Ectodermal cell (in vitro differentiated cells): ENCODE data around the gene NHP2.

ENCODE experiments used
- H3K27ac ChIP-seq: 2 replicates; pipeline ENCODE4 v1.7.0; 2013; ENCODE audit warnings: mild to moderate bottlenecking, low read depth, low read length; ENCODE audit not compliant: insufficient read depth, poor library complexity, severe bottlenecking
- H3K27me3 ChIP-seq: 2 replicates; pipeline ENCODE4 v1.7.0; 2013; ENCODE audit warnings: mild to moderate bottlenecking, low read length; ENCODE audit not compliant: insufficient read depth, control insufficient read depth, poor library complexity, severe bottlenecking
- H3K36me3 ChIP-seq: one replicate; pipeline ENCODE4 v1.7.0; 2013; ENCODE audit warnings: low read length; ENCODE audit not compliant: control insufficient read depth, insufficient read depth
- H3K4me1 ChIP-seq: one replicate; pipeline ENCODE4 v1.7.0; 2013; ENCODE audit warnings: low read length; ENCODE audit not compliant: control insufficient read depth, insufficient read depth
- H3K4me3 ChIP-seq: 2 replicates; pipeline ENCODE4 v1.7.0; 2013; ENCODE audit warnings: low read depth, low read length, control low read depth; ENCODE audit not compliant: insufficient read depth
- H3K9me3 ChIP-seq: 2 replicates; pipeline ENCODE4 v1.7.0; 2013; ENCODE audit warnings: mild to moderate bottlenecking, low read length, moderate library complexity; ENCODE audit not compliant: control insufficient read depth
- WGBS, 2 experiments: methylation state at CpG; one replicate each; pipeline ENCODE4 v1.1.7; 2013; ENCODE audit warnings: missing lambda C conversion rate in 2 of 2; 5-methylcytosine and 5-hydroxymethylcytosine counted together

Gene NHP2

DNA sequence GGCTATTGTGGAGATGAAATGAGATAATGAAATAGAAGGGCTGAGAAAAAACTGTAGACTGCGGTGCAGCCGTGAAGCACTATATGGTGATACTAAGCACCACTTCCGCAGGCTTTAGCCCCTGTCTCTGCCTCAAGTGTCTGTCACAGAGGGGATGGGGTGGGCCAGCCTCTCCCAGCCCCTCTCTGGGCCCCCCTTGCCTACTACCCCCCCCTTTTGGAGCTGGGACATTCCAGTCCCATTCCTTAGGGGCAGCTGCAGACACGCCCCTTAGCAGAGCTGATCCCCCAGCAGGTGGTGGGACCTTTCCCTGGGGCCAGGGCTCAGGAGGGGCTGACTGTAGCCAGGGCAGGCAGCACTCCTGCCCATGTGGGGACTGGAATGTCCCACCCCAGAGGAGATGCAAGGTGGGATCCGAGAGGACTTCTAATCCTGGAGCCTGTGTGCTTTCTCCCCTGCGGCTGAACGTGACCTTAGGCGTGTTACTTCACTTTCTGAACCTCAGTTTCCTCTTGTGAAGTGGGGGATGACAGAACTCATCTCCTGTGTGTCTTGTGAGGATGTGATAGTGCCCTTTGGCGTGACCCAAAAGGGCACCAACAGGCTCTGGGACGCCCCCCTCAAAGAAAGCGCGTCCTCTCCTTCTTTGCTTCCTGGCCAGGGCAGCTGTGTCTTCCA lies 38.4 kb downstream of the NHP2 start:
- H3K9me3 ChIP-seq, result no peaks in the 10 kb centered on the region
- H3K4me1 ChIP-seq, result peaks cover 20% of the 10 kb centered on the region
- H3K27ac ChIP-seq, result peak overlapping the region; percentile 95
- no peaks in the 10 kb centered on the region for H3K36me3 ChIP-seq
- WGBS, 2 experiments, result 3 to 8% methylated on average over 12 of the region's 12 CpGs
- H3K4me3 ChIP-seq, result peak overlapping the region; percentile 80
- H3K27me3 ChIP-seq, result peaks cover 4% of the 10 kb centered on the region

DNA sequence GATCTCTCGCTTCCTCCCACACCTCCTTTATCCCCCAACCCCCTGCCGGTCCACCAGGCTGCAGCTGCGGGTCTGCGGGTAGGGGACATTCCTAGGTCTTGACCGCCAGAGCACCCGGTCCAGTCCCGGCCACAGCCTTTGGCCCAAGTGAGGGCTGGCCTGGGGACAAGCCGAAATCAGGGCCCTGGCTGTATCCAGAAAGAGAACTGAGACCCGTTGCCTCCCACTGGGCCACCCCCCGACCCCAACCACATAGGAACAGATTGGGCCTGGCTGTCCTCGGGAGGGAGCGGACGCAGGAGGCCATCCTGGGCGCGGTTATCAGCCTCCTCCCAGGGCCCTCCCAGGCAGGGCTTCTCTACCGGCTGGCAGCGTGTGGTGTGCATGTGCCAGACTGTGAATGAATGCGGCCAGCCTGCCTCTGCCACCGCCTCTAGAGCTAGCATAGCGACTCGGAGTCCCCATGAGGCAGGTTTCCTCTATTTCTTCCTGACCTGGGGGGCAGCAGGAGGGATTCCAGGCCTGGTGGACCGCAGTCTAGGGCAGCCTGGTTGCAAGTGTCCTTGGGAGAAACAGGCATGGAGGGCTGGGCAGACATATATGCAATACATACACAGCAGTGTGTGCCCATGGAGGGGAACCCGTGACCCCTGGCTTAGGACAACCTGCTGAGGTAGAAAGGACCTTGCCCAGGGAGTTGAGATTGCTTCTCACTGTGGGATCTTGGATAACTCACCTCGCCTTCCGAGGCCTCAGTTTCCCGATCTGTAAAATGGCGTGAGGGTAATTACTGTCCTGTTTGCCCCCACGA lies 39.2 kb downstream of the NHP2 start:
- Histone ChIP-seq H3K9me3 (no peaks in the 10 kb centered on the region), H3K27ac (peak overlapping the region; percentile 95), H3K27me3 (peaks cover 4% of the 10 kb centered on the region), H3K4me1 (peaks cover 20% of the 10 kb centered on the region), H3K4me3 (peak overlapping the region; percentile 80), H3K36me3 (no peaks in the 10 kb centered on the region)
- WGBS, 2 experiments, result 2 to 3% methylated on average over 28 of the region's 28 CpGs

GRCh38 chr5:178113841-178114324 lies 39.8 kb downstream of the NHP2 start:
- Histone ChIP-seq H3K4me3 (peak overlapping the region; percentile 80), H3K4me1 (peaks cover 21% of the 10 kb centered on the region), H3K9me3 (no peaks in the 10 kb centered on the region), H3K36me3 (no peaks in the 10 kb centered on the region), H3K27ac (peak overlapping the region; percentile 36), H3K27me3 (peaks cover 4% of the 10 kb centered on the region)
- 0% methylated on average over 41 of the region's 41 CpGs for WGBS, 2 experiments

DNA sequence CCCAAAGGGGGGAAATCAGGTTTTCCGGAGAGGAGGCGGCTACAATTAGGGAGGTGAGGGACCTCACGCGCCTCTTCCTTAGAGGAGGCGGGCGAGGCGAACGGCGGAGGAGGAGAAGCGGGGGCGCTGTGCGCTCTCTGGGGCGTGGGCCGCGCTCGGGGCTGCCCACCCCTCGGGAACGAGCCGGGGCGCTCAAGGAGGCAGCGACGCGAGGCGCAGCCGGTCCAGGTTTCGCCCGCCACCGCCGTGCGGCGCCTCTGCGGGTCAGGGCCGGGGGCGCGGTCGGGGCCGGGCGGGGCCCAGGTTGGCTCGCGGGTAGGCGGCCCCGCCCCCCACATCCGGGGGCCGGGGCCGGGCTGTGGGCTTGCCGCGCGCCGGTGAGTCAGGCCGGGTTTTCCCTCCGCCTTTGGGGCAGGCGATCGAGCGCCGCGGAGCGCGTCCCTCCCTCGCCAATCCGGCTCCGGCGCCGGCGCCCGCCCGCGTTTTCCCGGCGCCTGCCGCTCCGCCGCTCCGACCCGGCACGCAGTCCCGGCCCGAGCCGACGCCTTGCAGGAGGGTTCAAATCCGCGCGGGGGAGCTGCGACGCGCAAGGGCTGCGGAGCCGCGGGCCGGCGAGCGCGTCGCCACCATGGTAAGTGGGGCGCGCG lies 40.4 kb downstream of the NHP2 start, which contains the start of gene N4BP3:
TSS of gene N4BP3 (plus strand) at position 392 of the 647 bp plus-strand sequence. CDS start 6,052 bp downstream, outside the sequence.
- peaks cover 4% of the 10 kb centered on the region for H3K27me3 ChIP-seq
- no peaks in the 10 kb centered on the region for H3K9me3 ChIP-seq
- H3K27ac ChIP-seq, result peak within 1 kb of the TSS; percentile 72
- H3K4me3 ChIP-seq, result peak within 1 kb of the TSS; percentile 80
- H3K36me3 ChIP-seq, result no peaks in the 10 kb centered on the region
- WGBS, 2 experiments, result 0 to 1% methylated on average over 96 of the region's 96 CpGs
- H3K4me1 ChIP-seq, result peaks cover 25% of the 10 kb centered on the region

DNA sequence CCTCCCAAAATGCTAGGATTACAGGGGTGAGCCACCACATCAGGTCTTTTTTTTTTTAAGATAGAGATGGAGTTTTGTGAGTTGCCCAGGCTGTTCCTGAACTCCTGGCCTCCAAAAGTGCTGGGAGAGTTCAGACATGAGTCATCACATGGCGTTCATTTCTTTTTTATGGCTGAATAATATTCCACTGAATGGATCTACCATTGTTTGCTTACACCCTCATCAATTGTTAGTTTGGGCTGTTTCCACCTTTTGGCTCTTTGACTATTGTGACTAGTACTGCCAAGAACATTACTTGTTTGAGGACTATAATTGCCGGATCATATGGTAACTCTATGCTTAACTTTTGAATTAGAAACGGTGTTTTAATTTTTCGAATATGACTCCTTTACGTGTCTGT lies 41.1 kb downstream of the NHP2 start:
- Histone ChIP-seq H3K9me3 (no peaks in the 10 kb centered on the region), H3K4me3 (peak overlapping the region; percentile 80), H3K36me3 (no peaks in the 10 kb centered on the region), H3K27ac (no peak overlapping the region), H3K27me3 (peaks cover 4% of the 10 kb centered on the region), H3K4me1 (peaks cover 26% of the 10 kb centered on the region)
- WGBS, 2 experiments, result 88 to 90% methylated on average over 5 of the region's 5 CpGs

- H3K27ac ChIP-seq, result no peak overlapping the region
- H3K27me3 ChIP-seq, result peaks cover 4% of the 10 kb centered on the region
- peaks cover 20% of the 10 kb centered on the region for H3K4me1 ChIP-seq
- H3K4me3 ChIP-seq, result no peak overlapping the region
- H3K9me3 ChIP-seq, result no peaks in the 10 kb centered on the region
- H3K36me3 ChIP-seq, result no peaks in the 10 kb centered on the region
- WGBS, 2 experiments, result 93 to 94% methylated on average over 3 of the region's 3 CpGs
These were observed 41.8 kb downstream of the NHP2 start for GRCh38 chr5:178111925-178112324.

DNA sequence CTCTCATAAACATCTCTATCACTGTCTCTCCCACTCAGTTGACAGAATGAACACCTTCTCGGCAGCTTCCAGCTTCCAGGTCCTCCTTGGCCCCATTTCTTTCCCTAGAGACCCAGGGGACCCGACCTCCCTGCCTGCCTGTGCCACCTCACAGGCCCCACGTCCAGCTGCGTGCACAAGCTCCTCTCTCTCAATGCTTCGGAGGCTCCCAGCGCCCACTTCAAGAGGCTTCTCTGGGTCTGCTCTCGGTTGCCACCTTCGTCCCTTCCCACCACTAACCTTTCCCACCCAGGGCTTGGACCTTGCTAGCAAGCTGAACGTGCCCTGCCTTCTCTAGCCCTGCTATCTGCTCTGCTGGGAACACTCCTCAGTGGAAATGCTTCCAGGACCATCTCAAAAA lies 43.2 kb downstream of the NHP2 start:
- Histone ChIP-seq H3K27ac (no peak overlapping the region), H3K9me3 (no peaks in the 10 kb centered on the region), H3K4me3 (no peak overlapping the region), H3K27me3 (peaks cover 4% of the 10 kb centered on the region), H3K4me1 (peaks cover 14% of the 10 kb centered on the region), H3K36me3 (no peaks in the 10 kb centered on the region)
- 92 to 94% methylated on average over 9 of the region's 9 CpGs for WGBS, 2 experiments

DNA sequence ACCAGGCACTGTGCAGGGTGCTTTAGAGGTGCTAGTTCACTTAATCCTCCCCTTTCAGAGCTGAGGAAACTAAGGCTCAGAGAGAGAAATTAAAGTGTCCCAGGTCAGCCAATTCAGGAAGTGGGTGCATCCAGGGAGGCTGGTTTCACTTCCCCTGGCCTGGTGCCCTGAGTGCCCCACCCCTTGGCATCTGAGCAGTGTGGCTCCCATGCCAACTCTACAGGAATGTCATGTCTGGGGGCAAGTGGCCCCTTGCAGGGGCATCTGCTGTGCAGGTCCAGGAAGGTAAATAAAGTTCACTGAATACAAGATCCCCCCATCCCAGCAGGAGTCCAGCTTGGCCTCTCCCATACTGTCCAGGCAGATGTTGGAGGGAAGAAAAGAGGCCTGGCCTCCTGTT lies 44.7 kb downstream of the NHP2 start:
- no peaks in the 10 kb centered on the region for H3K36me3 ChIP-seq
- H3K4me1 ChIP-seq, result peaks cover 14% of the 10 kb centered on the region
- H3K4me3 ChIP-seq, result no peak overlapping the region
- no peaks in the 10 kb centered on the region for H3K9me3 ChIP-seq
- no peak overlapping the region for H3K27ac ChIP-seq
- H3K27me3 ChIP-seq, result peaks cover 4% of the 10 kb centered on the region

DNA sequence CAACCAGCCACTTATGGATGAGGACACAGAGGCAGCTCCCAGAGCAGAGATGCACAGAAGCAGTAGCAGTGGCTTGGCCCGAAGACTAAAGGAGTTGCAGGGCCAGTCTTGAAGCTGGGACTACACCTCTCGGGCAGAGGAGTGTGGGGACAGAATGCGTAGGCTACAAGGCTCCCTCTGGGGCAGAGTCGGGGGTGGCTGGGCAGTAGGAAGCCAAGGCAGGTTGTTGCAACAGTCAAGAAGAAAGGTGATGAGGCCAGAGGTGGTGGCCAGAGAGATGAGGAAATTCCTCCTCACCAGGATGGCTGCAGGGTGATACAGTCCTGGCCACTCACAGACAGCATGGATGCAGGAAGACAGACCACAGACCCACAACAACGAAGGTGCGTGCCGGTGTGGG lies 45.2 kb downstream of the NHP2 start:
- WGBS, 2 experiments, result 84 to 87% methylated on average over 7 of the region's 7 CpGs
- H3K9me3 ChIP-seq, result no peaks in the 10 kb centered on the region
- peaks cover 4% of the 10 kb centered on the region for H3K27me3 ChIP-seq
- no peaks in the 10 kb centered on the region for H3K36me3 ChIP-seq
- H3K27ac ChIP-seq, result no peak overlapping the region
- no peak overlapping the region for H3K4me3 ChIP-seq
- peaks cover 14% of the 10 kb centered on the region for H3K4me1 ChIP-seq

- Histone ChIP-seq H3K4me1 (peaks cover 14% of the 10 kb centered on the region), H3K4me3 (no peak overlapping the region), H3K27me3 (peaks cover 4% of the 10 kb centered on the region), H3K36me3 (no peaks in the 10 kb centered on the region), H3K9me3 (no peaks in the 10 kb centered on the region), H3K27ac (no peak overlapping the region)
- WGBS, 2 experiments, result 43 to 49% methylated on average over 5 of the region's 5 CpGs
These were observed 45.9 kb downstream of the NHP2 start for GRCh38 chr5:178107756-178108310.
